HEK293 (cell line): ENCODE data around the gene SPOCK1.

Experiments
- CTCF ChIP-seq: fragments of 450-650 bp; formaldehyde crosslinking; IDR thresholded peaks from 2 replicates; pipeline ENCODE4 v1.5.1; 2016; ENCODE audit warnings: missing biosample characterization, missing genetic modification characterization
- SALL2 ChIP-seq: fragments of 450-650 bp; formaldehyde crosslinking; IDR thresholded peaks from 2 replicates; pipeline ENCODE4 v1.5.0; 2017; ENCODE audit warnings: missing biosample characterization, mild to moderate bottlenecking, missing genetic modification characterization, borderline replicate concordance
- YY1 ChIP-seq: fragments of 450-650 bp; formaldehyde crosslinking; IDR thresholded peaks from 2 replicates; pipeline ENCODE4 v1.5.1; 2018; ENCODE audit warnings: missing biosample characterization, missing genetic modification characterization
- ZNF10 ChIP-seq: fragments of 450-650 bp; formaldehyde crosslinking; IDR thresholded peaks from 2 replicates; pipeline ENCODE4 v1.5.1; 2017; ENCODE audit warnings: missing biosample characterization, missing genetic modification characterization
- ZNF510 ChIP-seq: fragments of 450-650 bp; formaldehyde crosslinking; IDR thresholded peaks from 2 replicates; pipeline ENCODE4 v1.5.1; 2018; ENCODE audit warnings: mild to moderate bottlenecking, missing genetic modification characterization, missing biosample characterization; ENCODE audit not compliant: insufficient replicate concordance
- ZNF544 ChIP-seq: fragments of 450-650 bp; formaldehyde crosslinking; IDR thresholded peaks from 2 replicates; pipeline ENCODE4 v1.5.0; 2017; ENCODE audit warnings: missing biosample characterization, missing genetic modification characterization
- ZNF776 ChIP-seq: fragments of 450-650 bp; formaldehyde crosslinking; IDR thresholded peaks from 2 replicates; pipeline ENCODE4 v1.5.0; 2017; ENCODE audit warnings: missing biosample characterization, missing genetic modification characterization, borderline replicate concordance
- TF ChIP-seq, protein P1 (sequence below): fragments of 450-650 bp; formaldehyde crosslinking; IDR thresholded peaks from 2 replicates; pipeline ENCODE4 v1.5.1; 2017; ENCODE audit warnings: missing biosample characterization, missing genetic modification characterization

GRCh38 chr5:137199201-137199600 is 299.9 kb downstream of the SPOCK1 start:
- TF ChIP-seq ZNF510 (tag by site-specific recombination) (no peak), SALL2 (tag by site-specific recombination) (no peak), CTCF (no peak), ZNF776 (tag by site-specific recombination) (no peak), ZNF544 (tag by site-specific recombination) (no peak), ZNF10 (tag by site-specific recombination) (no peak), YY1 (no peak)
- TF ChIP-seq, protein P1, sequence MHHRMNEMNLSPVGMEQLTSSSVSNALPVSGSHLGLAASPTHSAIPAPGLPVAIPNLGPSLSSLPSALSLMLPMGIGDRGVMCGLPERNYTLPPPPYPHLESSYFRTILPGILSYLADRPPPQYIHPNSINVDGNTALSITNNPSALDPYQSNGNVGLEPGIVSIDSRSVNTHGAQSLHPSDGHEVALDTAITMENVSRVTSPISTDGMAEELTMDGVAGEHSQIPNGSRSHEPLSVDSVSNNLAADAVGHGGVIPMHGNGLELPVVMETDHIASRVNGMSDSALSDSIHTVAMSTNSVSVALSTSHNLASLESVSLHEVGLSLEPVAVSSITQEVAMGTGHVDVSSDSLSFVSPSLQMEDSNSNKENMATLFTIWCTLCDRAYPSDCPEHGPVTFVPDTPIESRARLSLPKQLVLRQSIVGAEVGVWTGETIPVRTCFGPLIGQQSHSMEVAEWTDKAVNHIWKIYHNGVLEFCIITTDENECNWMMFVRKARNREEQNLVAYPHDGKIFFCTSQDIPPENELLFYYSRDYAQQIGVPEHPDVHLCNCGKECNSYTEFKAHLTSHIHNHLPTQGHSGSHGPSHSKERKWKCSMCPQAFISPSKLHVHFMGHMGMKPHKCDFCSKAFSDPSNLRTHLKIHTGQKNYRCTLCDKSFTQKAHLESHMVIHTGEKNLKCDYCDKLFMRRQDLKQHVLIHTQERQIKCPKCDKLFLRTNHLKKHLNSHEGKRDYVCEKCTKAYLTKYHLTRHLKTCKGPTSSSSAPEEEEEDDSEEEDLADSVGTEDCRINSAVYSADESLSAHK (tag by site-specific recombination), result no peak
